CD14-positive monocyte (primary cell): ENCODE measurements around the gene IST1. TPM values are rescaled to one million over a fixed set of nuclear protein-coding genes. Genes with fewer than 3 reads are reported as not detected.

ENCODE experiments used
- DNase-seq, 3 donors: peaks; one replicate each; pipeline ENCODE4 v3.0.0-alpha.2; 2011 to 2022
- H2AFZ ChIP-seq: 2 replicates; pipeline ENCODE4 v1.6.0; 2012; ENCODE audit warnings: mild to moderate bottlenecking, low read depth, low read length, inconsistent platforms; ENCODE audit not compliant: insufficient read depth, poor library complexity, severe bottlenecking
- H3K27ac ChIP-seq, 2 donors: 1 replicate in 1 of 2; 2 replicates in 1 of 2; pipeline ENCODE4 v1.5.1; 2012 to 2013; ENCODE audit warnings: low read length in 2 of 2, control low read depth in 1 of 2, inconsistent platforms in 1 of 2, low read depth in 1 of 2, mild to moderate bottlenecking in 1 of 2
- H3K27me3 ChIP-seq, 2 donors: one replicate each; pipeline versions ENCODE4 v1.6.0 to v1.6.1; 2011 to 2013; ENCODE audit warnings: low read length in 2 of 2; ENCODE audit not compliant: control insufficient read depth in 2 of 2, insufficient read depth in 2 of 2
- H3K36me3 ChIP-seq, 2 donors: replicated peaks in 1 of 2; 1 replicate in 1 of 2; 2 replicates in 1 of 2; pipeline versions ENCODE4 v1.5.1 to v1.6.1; 2012 to 2013; ENCODE audit warnings: low read length in 2 of 2, control low read depth in 1 of 2, inconsistent platforms in 1 of 2, mild to moderate bottlenecking in 1 of 2; ENCODE audit not compliant: insufficient read depth in 2 of 2, control insufficient read depth in 1 of 2
- H3K4me1 ChIP-seq, 2 donors: 1 replicate in 1 of 2; 2 replicates in 1 of 2; pipeline versions ENCODE4 v1.5.1 to v1.6.1; 2012 to 2013; ENCODE audit warnings: low read length in 2 of 2, control low read depth in 1 of 2, inconsistent platforms in 1 of 2, mild to moderate bottlenecking in 1 of 2, moderate library complexity in 1 of 2; ENCODE audit not compliant: insufficient read depth in 2 of 2, control insufficient read depth in 1 of 2
- H3K4me2 ChIP-seq: replicated peaks from 2 replicates; pipeline ENCODE3; 2012; ENCODE audit warnings: low read length, moderate library complexity, mild to moderate bottlenecking; ENCODE audit not compliant: poor library complexity, severe bottlenecking; ENCODE audit errors: extremely low read depth
- H3K4me3 ChIP-seq, 3 experiments: fragments of 200-600 bp in 1 of 3; sonication (generic) in 1 of 3; replicated peaks in 1 of 3; 1 replicate in 2 of 3; 2 replicates in 1 of 3; pipeline ENCODE4 v1.5.1; 2011 to 2013; ENCODE audit warnings: low read length in 3 of 3, mild to moderate bottlenecking in 3 of 3, control low read depth in 2 of 3, low read depth in 2 of 3, inconsistent platforms in 1 of 3, moderate library complexity in 1 of 3
- H3K79me2 ChIP-seq: 2 replicates; pipeline ENCODE4 v1.6.0; 2012; ENCODE audit warnings: mild to moderate bottlenecking, control low read depth, inconsistent platforms, low read length, moderate library complexity; ENCODE audit not compliant: insufficient read depth
- H3K9ac ChIP-seq: 2 replicates; pipeline ENCODE4 v1.6.0; 2017; ENCODE audit warnings: low read length, mild to moderate bottlenecking; ENCODE audit not compliant: insufficient read depth, poor library complexity, severe bottlenecking
- H3K9me3 ChIP-seq, 2 donors: replicated peaks in 1 of 2; 1 replicate in 1 of 2; 2 replicates in 1 of 2; pipeline versions ENCODE4 v1.5.1 to v1.6.1; 2012 to 2013; ENCODE audit warnings: low read length in 2 of 2, control low read depth in 1 of 2; ENCODE audit not compliant: control insufficient read depth in 1 of 2, insufficient read depth in 1 of 2
- H4K20me1 ChIP-seq: 2 replicates; pipeline ENCODE4 v1.6.0; 2012; ENCODE audit warnings: mild to moderate bottlenecking, low read length, control low read depth, moderate library complexity; ENCODE audit not compliant: insufficient read depth
- H3K27ac Mint-ChIP-seq, 7 donors: one replicate each; pipeline ENCODE4 v1.8.0; 2020; ENCODE audit warnings: mild to moderate bottlenecking in 7 of 7, mixed read lengths in 7 of 7, moderate library complexity in 6 of 7, inconsistent platforms in 2 of 7
- H3K27me3 Mint-ChIP-seq, 3 donors: one replicate each; pipeline ENCODE4 v1.8.0; 2021 to 2022; ENCODE audit warnings: low read depth in 3 of 3, mild to moderate bottlenecking in 3 of 3, mixed read lengths in 3 of 3, moderate library complexity in 3 of 3, inconsistent platforms in 1 of 3
- H3K36me3 Mint-ChIP-seq, 2 donors: one replicate each; pipeline ENCODE4 v1.8.0; 2020; ENCODE audit warnings: mixed read lengths in 2 of 2, inconsistent platforms in 1 of 2, mild to moderate bottlenecking in 1 of 2
- H3K4me1 Mint-ChIP-seq: one replicate; pipeline ENCODE4 v1.8.0; 2020; ENCODE audit warnings: mild to moderate bottlenecking, mixed read lengths
- H3K4me3 Mint-ChIP-seq, 2 donors: one replicate each; pipeline ENCODE4 v1.8.0; 2020; ENCODE audit warnings: mild to moderate bottlenecking in 2 of 2, mixed read lengths in 2 of 2, moderate library complexity in 1 of 2
- H3K9me3 Mint-ChIP-seq, 7 donors: one replicate each; pipeline ENCODE4 v1.8.0; 2020 to 2022; ENCODE audit warnings: mixed read lengths in 7 of 7, mild to moderate bottlenecking in 6 of 7, moderate library complexity in 6 of 7, inconsistent platforms in 2 of 7
- CTCF ChIP-seq: fragments of 200-600 bp; IDR thresholded peaks from one replicate; pipeline ENCODE4 v1.8.0; 2022; ENCODE audit warnings: antibody characterized with exemption, mild to moderate bottlenecking
- WGBS: methylation state at CpG from one replicate; pipeline ENCODE4 v1.1.5; 2013; ENCODE audit warnings: missing lambda C conversion rate; ENCODE audit not compliant: insufficient coverage; 5-methylcytosine and 5-hydroxymethylcytosine counted together
- intact Hi-C, 2 donors: fragments of 100-400 bp; cut with micrococcal nuclease; formaldehyde crosslinking; loops; one replicate each; pipeline versions ENCODE4 v1.15.0 to v1.15.1; 2023
- polyA plus RNA-seq, 3 donors: library from polyadenylated mRNA; depleted of rRNA in 1 of 3; unstranded in 2 of 3; stranded (reverse) in 1 of 3; fragments of 300-500 nt in 2 of 3; fragments of >200 nt in 1 of 3; fragmentation: Illumina TruSeq in 2 of 3; gene quantifications; 1 replicate in 2 of 3; 2 replicates in 1 of 3; pipeline ENCODE4 v1.2.3, GENCODE V29; 2012 to 2021

Gene IST1
- polyA plus RNA-seq, 3 donors, result 81.3 to 233 (median 102) TPM

DNA sequence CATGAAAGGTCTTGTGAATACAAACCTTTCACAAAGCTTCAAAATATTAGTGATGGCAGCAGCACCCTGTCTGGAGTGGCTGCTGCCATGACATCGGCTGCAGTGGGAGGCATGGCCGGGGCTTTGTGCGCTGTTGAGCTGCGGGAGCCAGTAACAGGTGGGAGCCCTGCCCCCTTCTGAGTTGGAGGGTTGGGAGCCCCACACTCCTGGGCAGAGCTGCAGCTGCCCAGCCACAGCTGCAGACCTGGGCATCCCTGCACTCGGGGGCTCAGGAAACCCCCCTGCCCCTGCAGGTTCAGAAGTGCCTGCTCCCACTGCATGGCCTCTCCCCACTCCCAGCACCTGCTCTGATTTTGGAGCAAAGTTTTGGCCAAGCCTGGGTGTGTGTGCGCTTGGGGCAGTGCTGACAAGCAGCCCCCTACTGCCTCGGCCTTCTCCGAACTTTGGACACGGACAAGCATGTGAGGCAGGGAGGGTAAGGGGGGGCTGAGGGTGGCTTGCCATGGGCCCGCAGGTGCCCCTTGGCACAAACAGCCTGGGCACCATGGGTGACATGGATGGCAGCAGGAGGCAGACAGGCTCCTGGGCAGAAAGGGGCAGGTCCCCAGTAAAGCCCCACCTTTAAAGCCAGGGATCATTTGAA is 42.7 kb downstream of the IST1 start:
- Mint-ChIP-seq H3K9me3 (peaks cover 0 to 10% (median 4%) of the 10 kb centered on the region in 7 donors), H3K27me3 (peaks cover 0 to 4% (median 1%) of the 10 kb centered on the region in 3 donors), H3K36me3 (peaks cover 14 to 15% of the 10 kb centered on the region in 2 donors), H3K4me3 (no peak overlapping the region), H3K27ac (no peak overlapping the region), H3K4me1 (no peaks in the 10 kb centered on the region)
- Histone ChIP-seq H3K4me3 (no peak overlapping the region), H3K9me3 (peaks cover 0 to 15% of the 10 kb centered on the region in 2 donors), H3K36me3 (peaks cover 10 to 19% of the 10 kb centered on the region in 2 donors), H3K9ac (no peak overlapping the region), H3K79me2 (no peaks in the 10 kb centered on the region), H3K4me1 (no peaks in the 10 kb centered on the region), H2AFZ (no peak overlapping the region), H3K27me3 (no peaks in the 10 kb centered on the region), H4K20me1 (peaks cover 15% of the 10 kb centered on the region), H3K27ac (no peak overlapping the region), H3K4me2 (no peak overlapping the region)
- 83% methylated on average over 9 of the region's 10 CpGs for WGBS
- no peak for DNase-seq
- no peak for TF ChIP-seq CTCF
- intact Hi-C loops, result no loop called here

GRCh38 chr16:71943887-71944286 is 48.6 kb downstream of the IST1 start:
- Mint-ChIP-seq H3K9me3 (peaks cover 0 to 3% (median 0%) of the 10 kb centered on the region in 7 donors), H3K36me3 (no peaks in the 10 kb centered on the region), H3K4me3 (no peak overlapping the region), H3K27ac (no peak overlapping the region), H3K27me3 (peaks cover 0 to 2% (median 1%) of the 10 kb centered on the region in 3 donors), H3K4me1 (peaks cover 7% of the 10 kb centered on the region)
- DNase-seq, result no peak
- WGBS, result no CpG with 5 or more reads among the region's 2 CpGs
- intact Hi-C loops, result no loop called here
- Histone ChIP-seq H3K4me2 (no peak overlapping the region), H3K79me2 (no peaks in the 10 kb centered on the region), H3K9me3 (peaks cover 0 to 3% of the 10 kb centered on the region in 2 donors), H3K4me1 (no peaks in the 10 kb centered on the region), H3K27me3 (no peaks in the 10 kb centered on the region), H3K36me3 (no peaks in the 10 kb centered on the region), H2AFZ (no peak overlapping the region), H3K9ac (no peak overlapping the region), H4K20me1 (no peaks in the 10 kb centered on the region), H3K27ac (no peak overlapping the region), H3K4me3 (no peak overlapping the region)
- TF ChIP-seq CTCF, result no peak
